GM21390 (cell line): ENCODE data around the gene MORN3.
"Not testable (repeated sequence)": the region's sequence is repeated elsewhere in the genome, so short reads cannot be mapped to it uniquely, and the experiment has no call there.

Experiments
- ATAC-seq: cut with Tn5 transposase; IDR thresholded peaks from one replicate; pipeline ENCODE4 v1.9.1; 2021; ENCODE audit not compliant: unreplicated experiment

MORN3 gene

DNA sequence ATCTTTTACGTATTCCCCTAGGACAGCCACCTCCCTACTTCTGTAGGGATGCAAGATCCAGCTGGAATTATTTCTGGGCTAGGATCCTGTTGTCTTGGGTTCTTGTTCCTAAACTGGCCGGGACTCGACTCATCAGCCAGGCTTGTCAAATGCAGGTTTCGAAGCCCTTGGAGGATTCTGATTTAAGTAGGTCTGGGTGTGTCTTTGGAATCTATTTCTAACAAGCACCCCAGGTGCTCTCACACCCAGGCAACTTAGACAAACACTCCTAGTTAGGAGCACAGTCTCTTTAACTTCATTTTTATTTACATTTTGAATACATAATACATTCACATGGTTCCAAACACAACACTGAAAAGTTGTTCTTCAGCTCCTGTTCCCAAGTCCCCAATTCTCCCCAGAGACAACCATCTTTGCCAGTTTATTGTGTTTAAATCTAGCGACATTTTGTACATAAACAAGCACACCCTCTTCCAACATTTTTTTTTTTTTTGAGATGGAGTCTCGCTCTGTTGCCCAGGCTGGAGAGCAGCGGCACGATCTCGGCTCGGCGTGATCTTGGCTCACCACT lies 20.9 kb downstream of the MORN3 start:
- ATAC-seq: no peak

DNA sequence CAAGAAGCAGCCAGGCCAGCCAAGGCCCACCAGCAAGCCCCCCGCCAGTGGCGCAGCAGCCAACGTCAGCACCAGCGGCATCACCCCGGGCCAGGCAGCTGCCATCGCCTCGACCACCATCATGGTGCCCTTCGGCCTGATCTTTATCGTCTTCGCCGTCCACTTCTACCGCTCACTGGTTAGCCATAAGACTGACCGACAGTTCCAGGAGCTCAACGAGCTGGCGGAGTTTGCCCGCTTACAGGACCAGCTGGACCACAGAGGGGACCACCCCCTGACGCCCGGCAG lies 28.2 kb downstream of the MORN3 start:
- no peak for ATAC-seq

DNA sequence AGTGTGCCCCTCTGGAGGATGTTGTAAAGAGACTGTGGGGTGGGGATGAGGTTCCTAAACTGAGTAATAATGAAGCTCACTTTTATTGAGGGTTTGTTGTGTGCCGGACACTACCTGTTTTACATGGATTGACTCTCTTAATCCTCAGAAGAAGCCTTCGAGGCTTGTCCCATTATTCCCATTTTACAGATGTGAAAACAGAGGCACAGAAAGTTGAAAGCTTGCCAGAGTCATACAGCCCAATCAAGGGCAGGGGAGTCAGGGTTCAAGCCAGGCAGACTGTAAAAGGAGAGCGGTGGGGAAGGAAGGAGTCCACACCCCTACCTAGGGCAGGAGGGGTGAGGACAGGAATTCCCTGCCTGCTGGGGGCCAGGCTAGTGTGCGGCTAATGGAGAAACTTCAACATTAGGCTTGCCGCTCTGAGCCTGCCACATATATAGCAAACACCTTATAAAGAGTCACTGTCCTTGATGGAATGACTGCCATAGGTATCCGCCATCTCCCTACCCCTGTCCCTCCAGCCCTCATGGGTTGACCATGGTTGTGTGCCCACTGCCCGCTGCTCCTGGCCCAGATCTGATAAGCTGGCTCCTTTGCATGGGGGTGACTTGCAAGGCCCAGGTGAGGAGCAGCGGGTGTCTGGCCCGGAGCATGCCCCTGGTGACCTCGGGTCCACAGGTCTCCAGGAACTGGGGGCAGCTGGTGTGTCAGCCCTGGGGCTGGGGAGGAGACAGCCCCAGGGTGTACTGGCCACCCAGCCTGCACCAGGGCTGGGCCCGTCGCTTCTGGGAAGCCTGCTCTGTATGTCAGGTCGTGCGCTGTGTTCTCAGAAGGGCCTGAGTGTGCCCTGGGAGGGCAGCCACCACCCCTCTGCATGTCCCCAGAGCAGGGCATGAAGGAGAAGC lies 30.9 kb downstream of the MORN3 start:
- ATAC-seq: no peak

DNA sequence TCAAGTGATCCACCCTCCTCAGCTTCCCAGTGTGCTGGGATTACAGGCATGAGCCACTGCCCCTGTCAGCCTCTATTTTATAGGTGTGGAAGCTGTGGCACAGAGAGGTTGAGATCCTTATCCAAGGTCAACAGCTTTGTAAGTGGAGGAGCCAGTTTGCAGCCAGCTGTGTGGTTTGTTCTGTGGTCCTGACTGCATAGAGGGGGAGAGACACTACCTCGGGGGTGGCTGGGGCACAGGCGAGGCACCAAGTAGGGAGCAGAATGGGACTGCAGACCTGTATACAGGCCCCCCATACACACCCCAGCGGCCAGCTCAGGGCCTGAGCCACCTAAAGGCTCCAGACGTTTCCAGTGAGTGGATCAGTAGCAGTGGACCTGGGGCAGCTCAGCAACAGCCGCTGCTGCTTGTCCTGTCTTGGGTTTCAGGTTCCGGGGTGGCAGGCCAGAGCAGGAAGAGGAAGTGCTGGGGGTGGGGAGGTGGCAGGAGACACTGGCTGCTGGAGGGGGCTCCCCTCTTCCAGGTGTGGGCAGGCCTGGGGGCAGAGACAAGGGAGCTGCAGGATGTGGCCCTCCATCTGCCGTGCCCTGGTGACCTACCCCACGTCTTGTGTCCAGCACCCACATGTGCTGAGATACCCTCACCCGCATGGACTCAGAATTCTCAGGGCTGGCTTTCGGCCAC lies 32.1 kb downstream of the MORN3 start:
- ATAC-seq: peak; percentile 67

- ATAC-seq: no peak
These were observed 34.6 kb downstream of the MORN3 start for GRCh38 chr12:121634836-121635235.

DNA sequence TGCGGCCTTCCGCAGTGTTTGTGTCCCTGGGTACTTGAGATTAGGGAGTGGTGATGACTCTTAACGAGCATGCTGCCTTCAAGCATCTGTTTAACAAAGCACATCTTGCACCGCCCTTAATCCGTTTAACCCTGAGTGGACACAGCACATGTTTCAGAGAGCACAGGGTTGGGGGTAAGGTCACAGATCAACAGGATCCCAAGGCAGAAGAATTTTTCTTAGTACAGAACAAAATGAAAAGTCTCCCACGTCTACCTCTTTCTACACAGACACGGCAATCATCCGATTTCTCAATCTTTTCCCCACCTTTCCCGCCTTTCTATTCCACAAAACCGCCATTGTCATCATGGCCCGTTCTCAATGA lies 35.6 kb downstream of the MORN3 start:
- ATAC-seq: not testable (repeated sequence)

- ATAC-seq: no peak
These were observed 37.1 kb downstream of the MORN3 start for GRCh38 chr12:121632069-121632970.

- ATAC-seq: no peak
These were observed 38.6 kb downstream of the MORN3 start for GRCh38 chr12:121630791-121631355.

DNA sequence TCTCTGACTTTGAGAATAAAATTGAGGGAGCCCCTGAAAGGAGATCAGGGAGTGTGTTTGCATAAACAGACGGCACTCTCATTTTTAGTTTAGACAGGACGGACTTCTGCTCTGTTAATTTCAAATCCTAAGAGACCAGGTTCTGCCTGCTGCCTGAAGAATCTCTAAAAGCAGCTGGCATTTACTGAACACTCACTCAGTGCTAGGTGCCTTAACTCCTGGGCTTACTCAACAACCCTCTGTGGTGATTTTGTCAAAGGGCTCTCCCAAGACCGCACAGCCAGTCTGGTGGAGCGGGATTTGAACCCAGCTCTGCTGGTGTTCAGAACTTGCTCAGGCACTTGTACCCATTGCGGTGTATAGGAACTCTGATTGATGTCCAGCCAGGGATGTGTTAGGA lies 40.9 kb downstream of the MORN3 start:
- ATAC-seq: no peak

GRCh38 chr12:121628037-121628436 lies 41.4 kb downstream of the MORN3 start:
- no peak for ATAC-seq

GRCh38 chr12:121626853-121627640 lies 42.4 kb downstream of the MORN3 start:
- peak; percentile 34 for ATAC-seq

- ATAC-seq: peak; percentile 60
These were observed 43.2 kb downstream of the MORN3 start, which contains the start of gene ORAI1 for GRCh38 chr12:121626087-121626852. Gene ORAI1, plus strand, starts transcription at chr12:121626530.

GRCh38 chr12:121620333-121620891 lies 49.0 kb downstream of the MORN3 start:
- no peak for ATAC-seq

DNA sequence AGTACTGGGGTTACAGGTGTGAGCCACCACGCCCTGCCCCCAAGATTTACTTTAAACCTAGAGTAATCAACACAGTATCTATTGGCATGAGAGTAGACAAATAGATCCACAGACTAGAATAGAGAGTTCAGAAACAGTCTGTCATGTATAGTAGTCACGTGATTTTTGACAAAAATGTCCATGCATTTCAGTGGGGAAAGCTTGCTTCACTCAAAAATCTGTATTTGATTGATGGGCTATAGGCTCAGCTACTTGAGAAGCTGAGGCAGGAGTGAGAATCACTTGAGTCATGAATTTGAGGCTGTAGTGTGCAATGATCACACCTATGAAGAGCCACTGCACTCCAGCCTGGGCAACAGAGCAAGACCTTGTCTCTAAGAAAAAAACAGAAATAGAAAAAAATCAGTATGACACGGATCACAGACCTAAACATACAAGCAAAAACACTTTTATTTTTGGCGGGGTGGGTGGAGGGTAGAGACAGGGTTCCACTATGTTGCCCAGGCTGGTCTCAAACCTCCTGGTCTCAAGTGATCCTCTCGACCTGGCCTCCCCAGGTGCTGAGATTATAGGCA lies 50.7 kb downstream of the MORN3 start:
- ATAC-seq: no peak

GRCh38 chr12:121614872-121615467 lies 54.5 kb downstream of the MORN3 start:
- no peak for ATAC-seq

- ATAC-seq: no peak
These were observed 56.0 kb downstream of the MORN3 start for GRCh38 chr12:121613462-121613861.

- ATAC-seq: no peak
These were observed 58.1 kb downstream of the MORN3 start for GRCh38 chr12:121611306-121611705.
